Immature natural killer cell (primary cell): ENCODE results near the gene EIF3M. TPM values are rescaled to one million over a fixed set of nuclear protein-coding genes. Genes with fewer than 3 reads are reported as not detected.
A peak's percentile ranks its signal among the peaks of the same experiment; 100 is the strongest.
"Not testable (repeated sequence)": the region's sequence is repeated elsewhere in the genome, so short reads cannot be mapped to it uniquely, and the experiment has no call there.

Source experiments
- DNase-seq, 3 donors: peaks; one replicate each; pipeline ENCODE4 v3.0.0; 2022; ENCODE audit warnings: mixed read lengths in 1 of 3
- H3K27ac Mint-ChIP-seq, 6 donors: one replicate each; pipeline ENCODE4 v1.8.0; 2020; ENCODE audit warnings: mixed read lengths in 6 of 6, mild to moderate bottlenecking in 5 of 6, inconsistent platforms in 4 of 6, moderate library complexity in 3 of 6
- H3K27me3 Mint-ChIP-seq, 3 donors: one replicate each; pipeline ENCODE4 v1.8.0; 2020 to 2021; ENCODE audit warnings: low read depth in 3 of 3, mild to moderate bottlenecking in 3 of 3, mixed read lengths in 3 of 3, moderate library complexity in 3 of 3, inconsistent platforms in 1 of 3
- H3K36me3 Mint-ChIP-seq, 3 donors: one replicate each; pipeline ENCODE4 v1.8.0; 2020; ENCODE audit warnings: mixed read lengths in 3 of 3, inconsistent platforms in 2 of 3, mild to moderate bottlenecking in 2 of 3
- H3K4me1 Mint-ChIP-seq, 2 donors: one replicate each; pipeline ENCODE4 v1.8.0; 2020; ENCODE audit warnings: inconsistent platforms in 2 of 2, mild to moderate bottlenecking in 2 of 2, mixed read lengths in 2 of 2, moderate library complexity in 1 of 2
- H3K4me3 Mint-ChIP-seq, 5 donors: one replicate each; pipeline ENCODE4 v1.8.0; 2020; ENCODE audit warnings: mild to moderate bottlenecking in 5 of 5, mixed read lengths in 5 of 5, inconsistent platforms in 3 of 5, moderate library complexity in 3 of 5
- H3K9me3 Mint-ChIP-seq, 6 donors: one replicate each; pipeline ENCODE4 v1.8.0; 2020; ENCODE audit warnings: mild to moderate bottlenecking in 6 of 6, mixed read lengths in 6 of 6, inconsistent platforms in 4 of 6, moderate library complexity in 3 of 6
- polyA plus RNA-seq, 3 donors: library from polyadenylated mRNA; unstranded; fragments of 300-500 nt; fragmentation: Illumina TruSeq; gene quantifications; one replicate each; pipeline ENCODE4 v1.2.3, GENCODE V29; 2021

EIF3M gene
- polyA plus RNA-seq, 3 donors from 2014 or later = 136 to 163 (median 162) TPM

DNA sequence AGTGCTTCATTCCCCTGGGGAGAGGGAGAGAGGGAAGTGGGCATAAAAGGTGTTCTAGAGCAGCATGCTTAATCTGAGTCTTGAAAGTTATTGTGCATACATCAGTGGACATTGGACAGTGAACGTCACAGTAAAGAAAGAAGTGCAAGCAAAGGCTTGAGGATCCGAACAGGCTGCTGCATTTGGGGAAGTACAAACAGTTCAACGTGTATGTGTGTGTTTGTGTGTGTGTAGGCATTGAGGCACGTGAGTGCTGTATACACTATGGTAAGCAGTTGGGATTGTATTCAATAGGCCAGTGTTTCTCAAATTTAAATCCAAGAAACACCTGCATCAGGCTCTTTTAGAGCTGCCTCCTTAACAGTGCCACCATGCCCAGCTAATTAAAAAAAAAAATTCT is 10.4 kb upstream of the EIF3M start:
- no peak overlapping the region for H3K27ac Mint-ChIP-seq
- DNase-seq = no peak
- peaks cover 0 to under 1% (median 0%) of the 10 kb centered on the region in 3 donors for H3K36me3 Mint-ChIP-seq
- H3K9me3 Mint-ChIP-seq = no peaks in the 10 kb centered on the region
- peaks cover 0 to 2% (median 1%) of the 10 kb centered on the region in 3 donors for H3K27me3 Mint-ChIP-seq
- no peak overlapping the region for H3K4me3 Mint-ChIP-seq
- no peaks in the 10 kb centered on the region for H3K4me1 Mint-ChIP-seq

GRCh38 chr11:32574421-32574820 is 9.2 kb upstream of the EIF3M start:
- Mint-ChIP-seq H3K9me3 (no peaks in the 10 kb centered on the region), H3K4me1 (no peaks in the 10 kb centered on the region)

DNA sequence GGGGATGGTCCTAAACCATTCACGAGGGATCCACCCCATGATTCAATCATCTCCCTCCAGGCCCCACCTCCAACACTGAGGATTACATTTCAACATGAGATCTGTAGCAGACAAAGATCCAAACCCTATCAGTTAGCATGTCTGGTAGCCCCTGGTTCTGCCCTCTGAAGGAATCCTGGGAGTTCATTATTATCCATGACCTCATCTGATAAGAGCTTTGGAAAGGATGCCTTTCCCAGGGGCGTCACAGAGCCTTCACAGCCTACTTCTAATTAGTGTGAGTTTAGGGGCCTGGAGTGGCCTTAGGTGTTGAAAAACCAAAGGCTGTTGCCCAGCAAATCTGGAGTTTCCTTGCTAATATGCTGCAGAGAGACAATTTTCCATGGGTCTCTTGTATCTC is 8.6 kb upstream of the EIF3M start:
- no peak overlapping the region for H3K27ac Mint-ChIP-seq
- H3K27me3 Mint-ChIP-seq = peaks cover 1 to 3% (median 2%) of the 10 kb centered on the region in 3 donors
- no peaks in the 10 kb centered on the region for H3K36me3 Mint-ChIP-seq

More at GRCh38 chr11:32574421-32574820, 9.2 kb upstream of the EIF3M start:
- no peaks in the 10 kb centered on the region for H3K36me3 Mint-ChIP-seq
- no peak for DNase-seq
- peaks cover 0 to 2% (median 1%) of the 10 kb centered on the region in 3 donors for H3K27me3 Mint-ChIP-seq
- H3K27ac Mint-ChIP-seq = no peak overlapping the region
- no peak overlapping the region for H3K4me3 Mint-ChIP-seq

GRCh38 chr11:32576456-32576855 is 7.2 kb upstream of the EIF3M start:
- H3K27ac Mint-ChIP-seq = no peak overlapping the region
- H3K9me3 Mint-ChIP-seq = no peaks in the 10 kb centered on the region
- no peaks in the 10 kb centered on the region for H3K4me1 Mint-ChIP-seq
- H3K4me3 Mint-ChIP-seq = no peak overlapping the region
- H3K27me3 Mint-ChIP-seq = peaks cover 2 to 3% (median 3%) of the 10 kb centered on the region in 3 donors
- DNase-seq = no peak
- no peaks in the 10 kb centered on the region for H3K36me3 Mint-ChIP-seq

More for the DNA sequence above, 8.6 kb upstream of the EIF3M start:
- Mint-ChIP-seq H3K4me3 (no peak overlapping the region), H3K9me3 (no peaks in the 10 kb centered on the region), H3K4me1 (no peaks in the 10 kb centered on the region)
- no peak for DNase-seq

DNA sequence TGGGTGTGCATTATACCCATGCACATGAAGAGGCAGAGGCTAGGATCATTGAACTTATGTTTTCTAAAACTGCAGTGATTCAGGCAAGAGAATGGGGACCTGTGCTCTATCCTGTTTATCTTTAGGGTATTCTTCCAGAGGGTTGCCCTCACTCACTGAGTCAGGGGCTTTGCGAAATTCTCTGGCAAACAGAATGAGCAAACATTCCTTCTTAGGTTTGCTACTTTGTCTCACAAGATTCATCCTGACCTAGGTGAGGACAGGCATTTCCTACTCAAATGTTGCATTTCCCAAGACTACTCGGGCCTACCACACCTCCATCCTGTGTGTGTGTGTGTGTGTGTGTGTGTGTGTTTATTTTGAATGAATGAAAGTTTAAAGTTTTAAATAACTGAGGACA is 2.7 kb upstream of the EIF3M start:
- Mint-ChIP-seq H3K4me1 (peaks cover 22 to 29% of the 10 kb centered on the region in 2 donors), H3K36me3 (no peaks in the 10 kb centered on the region), H3K27me3 (peaks cover 10 to 14% (median 14%) of the 10 kb centered on the region in 3 donors), H3K4me3 (no peak overlapping the region), H3K27ac (no peak overlapping the region), H3K9me3 (no peaks in the 10 kb centered on the region)
- no peak for DNase-seq

DNA sequence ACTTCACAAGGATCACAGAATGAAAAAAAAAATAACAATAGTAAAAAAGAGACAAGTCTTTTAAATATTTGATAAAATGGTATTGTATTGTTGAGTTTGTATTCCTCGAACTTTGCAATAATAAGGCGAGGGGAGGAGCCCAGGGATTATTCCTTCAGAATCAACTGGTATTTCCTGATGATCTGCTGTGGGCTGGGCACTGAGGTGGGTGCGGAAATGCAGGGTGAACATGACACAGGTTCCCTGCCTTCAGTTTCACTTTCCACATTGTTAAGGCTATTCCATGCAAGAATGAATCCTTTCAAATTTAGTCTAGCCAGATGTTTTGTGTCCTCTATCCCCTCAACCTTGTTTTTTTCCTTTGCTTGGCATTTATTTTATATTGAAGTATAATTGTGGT is 2.1 kb upstream of the EIF3M start:
- H3K4me1 Mint-ChIP-seq = peaks cover 27 to 35% of the 10 kb centered on the region in 2 donors
- H3K27me3 Mint-ChIP-seq = peaks cover 10 to 14% (median 14%) of the 10 kb centered on the region in 3 donors
- DNase-seq = no peak
- H3K27ac Mint-ChIP-seq = no peak overlapping the region
- no peaks in the 10 kb centered on the region for H3K36me3 Mint-ChIP-seq
- H3K9me3 Mint-ChIP-seq = no peaks in the 10 kb centered on the region
- no peak overlapping the region for H3K4me3 Mint-ChIP-seq

GRCh38 chr11:32584921-32585320 is 1.3 kb downstream of the EIF3M start:
- Mint-ChIP-seq H3K27ac (peak overlapping the region; percentile 79 to 98 (median 96)), H3K4me1 (peaks cover 41 to 61% of the 10 kb centered on the region in 2 donors), H3K4me3 (peak overlapping the region; percentile 92 to 99 (median 99)), H3K27me3 (peaks cover 10 to 14% (median 12%) of the 10 kb centered on the region in 3 donors), H3K9me3 (no peaks in the 10 kb centered on the region), H3K36me3 (peaks cover under 1 to 6% (median 5%) of the 10 kb centered on the region in 3 donors)
- DNase-seq = no peak

DNA sequence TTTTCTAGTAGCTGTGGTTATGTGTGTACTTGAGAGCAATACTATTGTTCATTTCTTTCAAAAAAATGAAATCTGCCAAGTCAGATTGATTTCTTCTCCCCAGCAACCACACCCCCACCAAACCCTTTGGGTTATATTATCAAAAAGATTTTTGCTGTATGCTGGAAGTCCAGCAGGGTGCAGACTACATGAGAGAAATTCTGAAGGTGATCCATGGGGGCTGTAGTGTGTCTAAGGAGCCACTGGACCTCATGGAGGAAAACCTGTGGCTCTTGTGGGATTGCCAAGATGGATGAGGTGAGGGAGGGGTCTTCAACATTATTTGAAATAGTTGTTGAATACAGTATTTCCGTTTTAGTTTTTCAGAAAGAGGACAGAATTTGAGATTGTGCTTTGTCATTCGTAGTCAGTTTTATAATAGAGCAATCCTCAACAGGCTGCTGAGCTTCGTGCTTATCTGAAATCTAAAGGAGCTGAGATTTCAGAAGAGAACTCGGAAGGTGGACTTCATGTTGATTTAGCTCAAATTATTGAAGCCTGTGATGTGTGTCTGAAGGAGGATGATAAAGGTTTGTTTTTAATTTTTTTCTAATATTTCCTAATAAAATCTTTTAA is 3.1 kb downstream of the EIF3M start:
- no peak overlapping the region for H3K4me3 Mint-ChIP-seq
- H3K27ac Mint-ChIP-seq = peak overlapping the region in 4 of 6 donors; percentile 17 to 58 (median 44)
- no peak for DNase-seq
- H3K9me3 Mint-ChIP-seq = no peaks in the 10 kb centered on the region
- peaks cover 43 to 67% of the 10 kb centered on the region in 2 donors for H3K4me1 Mint-ChIP-seq
- peaks cover 8 to 14% (median 13%) of the 10 kb centered on the region in 3 donors for H3K36me3 Mint-ChIP-seq
- peaks cover 10 to 12% (median 12%) of the 10 kb centered on the region in 3 donors for H3K27me3 Mint-ChIP-seq

DNA sequence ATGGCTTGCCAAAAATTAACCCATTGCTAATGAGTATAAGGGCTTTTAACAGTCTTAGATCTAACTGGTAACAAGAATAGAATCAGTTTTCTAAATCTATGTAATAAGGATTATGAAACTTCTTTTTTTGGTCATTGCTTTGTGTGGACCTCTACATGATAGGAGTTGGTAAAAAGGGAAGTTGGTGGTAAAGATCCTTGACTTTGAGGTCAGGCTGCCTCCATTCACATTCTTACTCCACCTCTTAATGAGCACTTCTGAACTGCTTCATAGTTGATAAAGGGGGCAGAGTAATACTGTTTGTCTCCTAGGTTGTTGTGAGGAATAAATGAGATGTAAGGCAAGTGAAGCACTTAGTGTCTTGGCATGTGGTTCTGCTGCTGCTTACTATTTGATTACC is 10.6 kb downstream of the EIF3M start:
- Mint-ChIP-seq H3K27ac (no peak overlapping the region), H3K36me3 (peaks cover 29 to 63% (median 41%) of the 10 kb centered on the region in 3 donors), H3K4me3 (no peak overlapping the region), H3K4me1 (peaks cover 17 to 39% of the 10 kb centered on the region in 2 donors), H3K9me3 (no peaks in the 10 kb centered on the region), H3K27me3 (no peaks in the 10 kb centered on the region)
- DNase-seq = no peak

DNA sequence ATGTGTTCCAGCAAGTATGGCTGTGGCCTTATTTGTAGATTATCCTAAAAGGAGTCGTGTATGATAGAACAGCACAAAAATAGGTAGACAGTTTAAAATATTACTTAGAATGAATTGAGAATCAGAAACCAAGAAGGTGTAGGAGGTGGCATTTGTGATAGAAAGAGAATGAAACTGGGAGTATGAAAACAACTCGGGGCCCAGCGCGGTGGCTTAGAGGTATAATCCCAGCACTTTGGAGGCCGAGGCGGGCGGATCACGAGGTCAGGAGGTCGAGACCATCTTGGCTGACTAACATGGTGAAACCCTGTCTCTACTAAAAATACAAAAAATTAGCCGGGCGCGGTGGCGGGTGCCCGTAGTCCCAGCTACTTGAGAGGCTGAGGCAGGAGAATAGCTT is 12.5 kb downstream of the EIF3M start:
- peaks cover 24 to 60% (median 34%) of the 10 kb centered on the region in 3 donors for H3K36me3 Mint-ChIP-seq
- H3K4me3 Mint-ChIP-seq, DNase-seq, H3K9me3 Mint-ChIP-seq, H3K27me3 Mint-ChIP-seq: not testable (repeated sequence)
- peak overlapping the region in 1 of 6 donors; percentile 3 for H3K27ac Mint-ChIP-seq
- H3K4me1 Mint-ChIP-seq = peaks cover 15 to 29% of the 10 kb centered on the region in 2 donors

- Mint-ChIP-seq H3K4me1 (peaks cover 8 to 15% of the 10 kb centered on the region in 2 donors), H3K27ac (no peak overlapping the region), H3K4me3 (no peak overlapping the region), H3K27me3 (no peaks in the 10 kb centered on the region), H3K9me3 (no peaks in the 10 kb centered on the region), H3K36me3 (peaks cover 21 to 56% (median 31%) of the 10 kb centered on the region in 3 donors)
- DNase-seq = no peak
Measured at GRCh38 chr11:32597921-32598320, 14.3 kb downstream of the EIF3M start.

DNA sequence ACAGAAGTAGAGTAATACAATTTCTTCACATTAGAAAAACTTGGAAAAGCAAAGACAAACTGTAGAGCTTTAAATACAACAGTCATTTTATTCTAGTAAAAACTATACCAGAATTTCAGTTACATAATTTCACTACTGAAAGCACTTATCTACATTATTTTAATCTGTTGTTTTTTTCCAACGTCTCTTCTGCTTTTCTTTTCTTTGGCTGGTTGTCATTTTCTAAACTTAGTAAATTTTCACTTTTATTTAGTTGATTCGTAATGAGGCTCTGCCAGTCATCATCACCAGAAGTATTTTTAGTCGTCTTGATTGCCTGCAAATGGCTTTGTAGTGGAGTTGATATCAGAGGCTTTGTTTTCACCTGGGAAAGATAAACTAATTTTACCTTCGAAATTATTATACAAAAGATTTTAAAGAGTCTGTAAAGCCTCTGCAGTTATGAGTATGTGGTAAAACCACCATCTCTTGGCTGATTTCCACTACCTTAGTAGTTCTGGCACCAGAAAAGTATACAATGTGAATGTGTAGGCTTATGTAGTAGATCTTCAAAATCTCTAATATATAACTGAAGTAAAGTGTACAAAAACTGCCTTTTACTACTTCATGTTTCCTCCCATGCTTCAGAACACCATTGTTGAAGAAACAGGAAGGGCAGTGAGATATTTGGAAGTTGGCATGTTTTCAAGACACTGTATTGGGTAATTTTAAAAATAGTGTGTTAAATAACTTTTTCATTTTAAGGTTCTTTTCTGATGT is 19.2 kb downstream of the EIF3M start:
- Mint-ChIP-seq H3K27me3 (no peaks in the 10 kb centered on the region), H3K36me3 (peaks cover 19 to 43% (median 29%) of the 10 kb centered on the region in 3 donors), H3K4me3 (no peak overlapping the region), H3K9me3 (no peaks in the 10 kb centered on the region), H3K27ac (peak overlapping the region in 1 of 6 donors; percentile 21), H3K4me1 (peaks cover 2 to 4% of the 10 kb centered on the region in 2 donors)
- DNase-seq = no peak

GRCh38 chr11:32606220-32606619 is 22.6 kb downstream of the EIF3M start:
- no peak for DNase-seq
- H3K27ac Mint-ChIP-seq = peak overlapping the region in 2 of 6 donors; percentile 12 to 24
- no peaks in the 10 kb centered on the region for H3K9me3 Mint-ChIP-seq
- no peaks in the 10 kb centered on the region for H3K27me3 Mint-ChIP-seq
- peaks cover 29 to 47% (median 35%) of the 10 kb centered on the region in 3 donors for H3K36me3 Mint-ChIP-seq
- peaks cover 0 to 3% of the 10 kb centered on the region in 2 donors for H3K4me1 Mint-ChIP-seq
- no peak overlapping the region for H3K4me3 Mint-ChIP-seq

GRCh38 chr11:32608826-32609225 is 25.2 kb downstream of the EIF3M start:
- not testable (repeated sequence) for H3K4me3 Mint-ChIP-seq, H3K27me3 Mint-ChIP-seq, H3K4me1 Mint-ChIP-seq, H3K27ac Mint-ChIP-seq, H3K9me3 Mint-ChIP-seq, DNase-seq
- peaks cover 21 to 30% (median 22%) of the 10 kb centered on the region in 3 donors for H3K36me3 Mint-ChIP-seq
